Esophagus muscularis mucosa (tissue), 4 donors: ENCODE results near the gene HSPA1B. TPM values are rescaled to one million over a fixed set of nuclear protein-coding genes. Genes with fewer than 3 reads are reported as not detected.

Experiments
- DNase-seq: peaks from one replicate; pipeline ENCODE4 v3.0.0-alpha.2; 2017; ENCODE audit errors: extremely low spot score
- H3K27ac ChIP-seq, 4 donors: fragments of 200-600 bp; sonication (generic); replicated peaks in 1 of 4; 1 replicate in 3 of 4; 2 replicates in 1 of 4; pipeline ENCODE4 v1.5.1; 2016 to 2019; ENCODE audit warnings: mild to moderate bottlenecking in 1 of 4
- H3K27me3 ChIP-seq, 4 donors: fragments of 200-600 bp; sonication (generic); one replicate each; pipeline versions ENCODE4 v1.5.1 to v1.6.0; 2016 to 2019
- H3K36me3 ChIP-seq, 4 donors: fragments of 200-600 bp; sonication (generic); one replicate each; pipeline ENCODE4 v1.5.1; 2016 to 2019
- H3K4me1 ChIP-seq, 4 donors: fragments of 200-600 bp; sonication (generic); one replicate each; pipeline ENCODE4 v1.5.1; 2016 to 2019
- H3K4me3 ChIP-seq, 4 donors: fragments of 200-600 bp; sonication (generic); 1 replicate in 2 of 4; 2 replicates in 2 of 4; pipeline ENCODE4 v1.5.1; 2016 to 2019; ENCODE audit warnings: mild to moderate bottlenecking in 4 of 4, moderate library complexity in 1 of 4
- H3K9me3 ChIP-seq, 4 donors: fragments of 200-600 bp; sonication (generic); 1 replicate in 3 of 4; 2 replicates in 1 of 4; pipeline ENCODE4 v1.5.1; 2016 to 2019
- EP300 ChIP-seq: sonication (generic); formaldehyde crosslinking; IDR thresholded peaks from one replicate; pipeline ENCODE4 v1.6.1; 2017; ENCODE audit warnings: antibody characterized with exemption
- POLR2A ChIP-seq: fragments of 450-650 bp; IDR thresholded peaks from one replicate; pipeline ENCODE4 v1.6.1; 2017; ENCODE audit warnings: antibody characterized with exemption, moderate library complexity, mild to moderate bottlenecking, low read depth
- POLR2AphosphoS5 ChIP-seq, 2 donors: sonication (generic); formaldehyde crosslinking; IDR thresholded peaks; one replicate each; pipeline ENCODE4 v1.6.1; 2017; ENCODE audit warnings: antibody characterized with exemption in 2 of 2
- WGBS: methylation state at CpG from one replicate; pipeline ENCODE4 v1.1.5; 2018; 5-methylcytosine and 5-hydroxymethylcytosine counted together
- intact Hi-C: fragments of 100-400 bp; cut with DNase I; formaldehyde crosslinking; loops from one replicate; pipeline ENCODE4 v1.15.1; 2023
- total RNA-seq, 4 donors: library from RNA; depleted of rRNA; stranded (reverse); fragments of >200 nt; gene quantifications; one replicate each; pipeline versions ENCODE4 v1.1.0 to v1.2.1, GENCODE V29; 2016
- TF ChIP-seq, protein P1 (sequence below), 3 experiments: fragments of 200-600 bp in 2 of 3; fragments of 450-650 bp in 1 of 3; sonication (generic) in 2 of 3; IDR thresholded peaks; one replicate each; pipeline ENCODE4 v1.5.1; 2017 to 2019; ENCODE audit warnings: antibody characterized with exemption in 3 of 3, mild to moderate bottlenecking in 2 of 3, moderate library complexity in 1 of 3

HSPA1B gene
- total RNA-seq, 4 donors from 2014 or later = 120 to 315 (median 274) TPM

DNA sequence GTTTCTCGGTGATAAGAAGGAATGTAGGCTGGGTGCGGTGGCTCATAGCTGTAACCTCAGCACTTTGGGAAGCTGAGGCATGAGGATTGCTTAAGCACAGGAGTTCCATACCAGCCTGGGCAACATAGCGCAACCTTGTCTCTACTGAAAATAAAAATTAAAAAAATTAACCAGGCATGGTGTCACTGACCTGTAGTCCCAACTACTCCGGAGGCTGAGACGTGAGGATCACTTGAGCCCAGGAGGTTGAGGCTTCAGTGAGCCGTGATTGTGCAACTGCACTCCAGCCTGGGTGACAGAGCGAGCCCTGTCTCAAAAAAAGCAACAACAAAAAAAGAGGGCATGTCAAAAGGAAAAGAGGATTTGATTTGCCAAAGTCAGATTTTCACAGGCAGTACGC, 31.2 kb downstream of the HSPA1B start:
- intact Hi-C loops = no loop called here

DNA sequence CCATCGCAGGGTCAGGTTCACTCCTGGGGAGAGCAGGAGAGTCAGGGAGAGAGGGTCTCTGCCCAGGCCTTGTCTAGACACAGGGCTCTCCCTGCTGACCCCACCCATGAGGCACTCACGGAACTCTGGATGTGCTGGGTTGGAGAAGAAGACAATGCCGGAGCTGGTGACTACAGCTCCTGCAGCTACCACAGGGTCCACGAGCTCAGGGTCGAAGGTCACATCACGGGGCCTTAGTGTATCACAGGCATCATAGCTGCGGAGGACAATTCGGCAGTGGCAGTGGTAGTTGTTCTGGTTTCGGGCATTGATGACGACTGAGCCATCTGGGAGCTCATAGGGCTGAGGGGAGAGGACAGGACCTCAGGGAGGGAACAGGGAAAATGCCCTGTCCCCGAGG, 32.4 kb downstream of the HSPA1B start:
- Histone ChIP-seq H3K9me3 (no peaks in the 10 kb centered on the region), H3K36me3 (peaks cover 15 to 48% (median 43%) of the 10 kb centered on the region in 4 donors), H3K4me1 (peaks cover 20 to 35% (median 27%) of the 10 kb centered on the region in 4 donors), H3K4me3 (no peak overlapping the region), H3K27me3 (no peaks in the 10 kb centered on the region), H3K27ac (no peak overlapping the region)
- DNase-seq = no peak
- WGBS = 84% methylated on average over 2 of the region's 11 CpGs
- intact Hi-C loops = loop anchor here (10.0 kb wide), 1 partner anchor 175 kb away; the partner anchor contains the start of gene LY6G5C
- no peak for TF ChIP-seq EP300
- TF ChIP-seq POLR2AphosphoS5 (IDR thresholded peaks at IDR 0.05) = no peak
- TF ChIP-seq POLR2A = no peak
- TF ChIP-seq, protein P1, sequence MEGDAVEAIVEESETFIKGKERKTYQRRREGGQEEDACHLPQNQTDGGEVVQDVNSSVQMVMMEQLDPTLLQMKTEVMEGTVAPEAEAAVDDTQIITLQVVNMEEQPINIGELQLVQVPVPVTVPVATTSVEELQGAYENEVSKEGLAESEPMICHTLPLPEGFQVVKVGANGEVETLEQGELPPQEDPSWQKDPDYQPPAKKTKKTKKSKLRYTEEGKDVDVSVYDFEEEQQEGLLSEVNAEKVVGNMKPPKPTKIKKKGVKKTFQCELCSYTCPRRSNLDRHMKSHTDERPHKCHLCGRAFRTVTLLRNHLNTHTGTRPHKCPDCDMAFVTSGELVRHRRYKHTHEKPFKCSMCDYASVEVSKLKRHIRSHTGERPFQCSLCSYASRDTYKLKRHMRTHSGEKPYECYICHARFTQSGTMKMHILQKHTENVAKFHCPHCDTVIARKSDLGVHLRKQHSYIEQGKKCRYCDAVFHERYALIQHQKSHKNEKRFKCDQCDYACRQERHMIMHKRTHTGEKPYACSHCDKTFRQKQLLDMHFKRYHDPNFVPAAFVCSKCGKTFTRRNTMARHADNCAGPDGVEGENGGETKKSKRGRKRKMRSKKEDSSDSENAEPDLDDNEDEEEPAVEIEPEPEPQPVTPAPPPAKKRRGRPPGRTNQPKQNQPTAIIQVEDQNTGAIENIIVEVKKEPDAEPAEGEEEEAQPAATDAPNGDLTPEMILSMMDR (IDR thresholded peaks at IDR 0.05) = no peak

More for the DNA sequence above, 31.2 kb downstream of the HSPA1B start:
- no peak overlapping the region for H3K27ac ChIP-seq
- peaks cover 15 to 25% (median 18%) of the 10 kb centered on the region in 4 donors for H3K4me1 ChIP-seq
- no peaks in the 10 kb centered on the region for H3K27me3 ChIP-seq
- H3K4me3 ChIP-seq = no peak overlapping the region
- no peak for DNase-seq
- no peaks in the 10 kb centered on the region for H3K9me3 ChIP-seq
- peaks cover 15 to 48% (median 43%) of the 10 kb centered on the region in 4 donors for H3K36me3 ChIP-seq
- 88% methylated on average over 8 of the region's 8 CpGs for WGBS
- TF ChIP-seq POLR2AphosphoS5 (IDR thresholded peaks at IDR 0.05) = no peak
- no peak for TF ChIP-seq EP300
- TF ChIP-seq, protein P1 (IDR thresholded peaks at IDR 0.05) = no peak
- no peak for TF ChIP-seq POLR2A

DNA sequence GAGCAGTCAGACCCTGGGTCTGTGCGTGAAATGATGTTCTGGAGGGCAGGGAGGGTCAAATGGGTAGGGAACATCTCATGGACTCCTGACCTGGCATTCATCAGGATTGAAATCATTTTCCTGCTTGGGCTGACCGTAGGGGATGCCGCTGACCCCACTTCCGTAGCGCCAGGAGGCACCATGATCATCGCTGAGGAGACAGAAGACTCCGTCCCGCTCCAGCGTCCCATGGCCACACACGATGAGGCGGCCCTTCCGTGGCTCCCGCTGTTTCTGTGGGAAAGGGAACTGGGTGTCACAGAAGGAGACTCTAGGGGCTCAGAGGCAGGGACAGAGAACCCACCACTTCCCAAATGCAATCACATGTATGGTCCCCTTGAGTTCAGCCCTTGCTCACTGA, 32.8 kb downstream of the HSPA1B start:
- H3K27ac ChIP-seq = no peak overlapping the region
- H3K9me3 ChIP-seq = no peaks in the 10 kb centered on the region
- no peaks in the 10 kb centered on the region for H3K27me3 ChIP-seq
- TF ChIP-seq, protein P1 (IDR thresholded peaks at IDR 0.05) = no peak
- no peak for TF ChIP-seq POLR2AphosphoS5 (IDR thresholded peaks at IDR 0.05)
- no peak for TF ChIP-seq POLR2A
- no peak for TF ChIP-seq EP300
- WGBS = 94% methylated on average over 13 of the region's 13 CpGs
- no peak overlapping the region for H3K4me3 ChIP-seq
- H3K36me3 ChIP-seq = peaks cover 15 to 48% (median 43%) of the 10 kb centered on the region in 4 donors
- H3K4me1 ChIP-seq = peaks cover 20 to 35% (median 27%) of the 10 kb centered on the region in 4 donors
- intact Hi-C loops = loop anchor here (10.0 kb wide), 1 partner anchor 176 kb away; the partner anchor contains the start of gene LY6G5C
- no peak for DNase-seq

DNA sequence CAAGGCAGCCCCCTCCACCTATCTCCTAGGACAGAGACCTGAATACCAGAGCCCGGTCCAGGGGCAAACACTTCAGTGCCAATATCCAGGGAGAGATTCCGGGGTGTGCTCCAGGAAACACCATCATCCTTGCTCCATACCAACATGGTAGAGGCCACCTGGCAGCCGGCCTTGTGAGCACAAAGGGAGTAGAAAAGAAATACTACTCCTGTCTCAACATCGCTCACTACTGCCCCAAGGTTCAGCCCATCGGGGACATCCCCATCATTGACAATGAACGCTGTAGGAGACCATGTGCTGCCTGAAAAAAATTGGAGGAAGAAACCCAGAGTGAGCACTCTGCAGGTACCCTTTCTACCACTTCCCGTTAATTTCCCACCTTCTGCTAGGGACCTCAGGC, 33.6 kb downstream of the HSPA1B start:
- intact Hi-C loops = loop anchor here (10.0 kb wide), 1 partner anchor 176 kb away; the partner anchor contains the start of gene LY6G5C
- TF ChIP-seq POLR2A (no peak), EP300 (no peak), POLR2AphosphoS5 (IDR thresholded peaks at IDR 0.05) (no peak)
- TF ChIP-seq, protein P1 (IDR thresholded peaks at IDR 0.05) = no peak
- 90% methylated on average over 6 of the region's 7 CpGs for WGBS
- no peak overlapping the region for H3K27ac ChIP-seq
- H3K4me3 ChIP-seq = no peak overlapping the region
- DNase-seq = no peak
- no peaks in the 10 kb centered on the region for H3K27me3 ChIP-seq
- no peaks in the 10 kb centered on the region for H3K9me3 ChIP-seq
- peaks cover 20 to 35% (median 27%) of the 10 kb centered on the region in 4 donors for H3K4me1 ChIP-seq
- H3K36me3 ChIP-seq = peaks cover 15 to 48% (median 43%) of the 10 kb centered on the region in 4 donors
